ENCODE data around the gene E2F6. TPM values are rescaled to one million over a fixed set of nuclear protein-coding genes. Genes with fewer than 3 reads are reported as not detected.

E2F6 gene
- total and polyA plus RNA-seq, 2 donors (not counting 3 experiments of a cell fraction or from before 2014, with no cell fraction given): 7.9 to 15.7 TPM

- H2AFZ ChIP-seq (ENCODE audit: low read depth, low read length): no peak overlapping the region
- no peaks in the 10 kb centered on the region for H3K9me3 ChIP-seq (replicated peaks; ENCODE audit: control insufficient read depth, insufficient read depth, low read length)
- H3K36me3 ChIP-seq (ENCODE audit: control insufficient read depth in 2 of 2, extremely low read depth in 1 of 2, insufficient read depth in 2 of 2, low read length in 2 of 2): no peaks in the 10 kb centered on the region
- POLR2A ChIA-PET: no interaction called here
- no peaks in the 10 kb centered on the region for H3K9me1 ChIP-seq (replicated peaks; ENCODE audit: control insufficient read depth, extremely low read depth, insufficient read depth, low read length)
- DNase-seq (ENCODE audit: low read depth, low spot score): no peak
- no peaks in the 10 kb centered on the region for H3K4me1 ChIP-seq (ENCODE audit: control insufficient read depth, extremely low read depth, insufficient read depth, low read length)
- peaks cover 0 to 3% of the 10 kb centered on the region in 2 experiments for H3K27me3 ChIP-seq (ENCODE audit: control insufficient read depth in 2 of 2, insufficient read depth in 2 of 2, low read length in 2 of 2)
- intact Hi-C loops (cut with micrococcal nuclease): no loop called here
- TF ChIP-seq FOS (IDR thresholded peaks at IDR 0.05; ENCODE audit: borderline replicate concordance, insufficient read depth, low read length): no peak
- TF ChIP-seq GATA2 (IDR thresholded peaks at IDR 0.05; ENCODE audit: insufficient read depth, insufficient read length, low read depth, low read length): no peak
- no peak for TF ChIP-seq CTCF (IDR thresholded peaks at IDR 0.05; ENCODE audit: extremely low read depth in 1 of 2, insufficient read depth in 1 of 2, low read depth in 1 of 2, low read length in 2 of 2)
- no peak for TF ChIP-seq JUN (IDR thresholded peaks at IDR 0.05; ENCODE audit: borderline replicate concordance, insufficient read depth, insufficient read length, low read depth)
- no peak for TF ChIP-seq POLR2A (IDR thresholded peaks at IDR 0.05; ENCODE audit: low read depth, low read length)
- no peak for TF ChIP-seq EZH2 (IDR thresholded peaks at IDR 0.05; ENCODE audit: borderline replicate concordance, low read depth, low read length, severe bottlenecking)
- TF ChIP-seq POLR2AphosphoS5 (IDR thresholded peaks at IDR 0.05; ENCODE audit: insufficient read depth, low read depth, low read length): no peak
- TF ChIP-seq, protein P1, sequence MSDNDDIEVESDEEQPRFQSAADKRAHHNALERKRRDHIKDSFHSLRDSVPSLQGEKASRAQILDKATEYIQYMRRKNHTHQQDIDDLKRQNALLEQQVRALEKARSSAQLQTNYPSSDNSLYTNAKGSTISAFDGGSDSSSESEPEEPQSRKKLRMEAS (IDR thresholded peaks at IDR 0.05; ENCODE audit: insufficient read depth, insufficient read length): no peak
- TF ChIP-seq MYC (IDR thresholded peaks at IDR 0.05; ENCODE audit: low read depth, low read length): no peak
- no TSS peak for BruUV-seq (replicated peaks)
- H3K79me2 ChIP-seq (ENCODE audit: control insufficient read depth, insufficient read depth, low read length): no peaks in the 10 kb centered on the region
- H3K4me3 ChIP-seq (replicated peaks in 1 of 3; ENCODE audit: insufficient read depth in 1 of 3, low read depth in 1 of 3, low read length in 3 of 3): no peak overlapping the region
- dilution Hi-C loops (cut with MboI; ENCODE audit: extremely low pct_ligation_motif_present, low sequenced_read_pairs): no loop called here
- FAIRE-seq: no peak
- H3K27ac ChIP-seq (ENCODE audit: insufficient read depth, low read depth, low read length): no peak overlapping the region
- no peak overlapping the region for H3K4me2 ChIP-seq (ENCODE audit: insufficient read depth, low read length)
- H4K20me1 ChIP-seq (replicated peaks; ENCODE audit: control insufficient read depth, extremely low read depth, insufficient read depth, low read length): no peaks in the 10 kb centered on the region
- CTCF ChIA-PET: no interaction called here
- no peak overlapping the region for H3K9ac ChIP-seq (replicated peaks; ENCODE audit: extremely low read depth, insufficient read depth, low read length)
Measured at GRCh38 chr2:11494310-11494709, 28.3 kb upstream of the E2F6 start.
